ENCODE results near the gene SORCS2.

- TF ChIP-seq, protein P1, sequence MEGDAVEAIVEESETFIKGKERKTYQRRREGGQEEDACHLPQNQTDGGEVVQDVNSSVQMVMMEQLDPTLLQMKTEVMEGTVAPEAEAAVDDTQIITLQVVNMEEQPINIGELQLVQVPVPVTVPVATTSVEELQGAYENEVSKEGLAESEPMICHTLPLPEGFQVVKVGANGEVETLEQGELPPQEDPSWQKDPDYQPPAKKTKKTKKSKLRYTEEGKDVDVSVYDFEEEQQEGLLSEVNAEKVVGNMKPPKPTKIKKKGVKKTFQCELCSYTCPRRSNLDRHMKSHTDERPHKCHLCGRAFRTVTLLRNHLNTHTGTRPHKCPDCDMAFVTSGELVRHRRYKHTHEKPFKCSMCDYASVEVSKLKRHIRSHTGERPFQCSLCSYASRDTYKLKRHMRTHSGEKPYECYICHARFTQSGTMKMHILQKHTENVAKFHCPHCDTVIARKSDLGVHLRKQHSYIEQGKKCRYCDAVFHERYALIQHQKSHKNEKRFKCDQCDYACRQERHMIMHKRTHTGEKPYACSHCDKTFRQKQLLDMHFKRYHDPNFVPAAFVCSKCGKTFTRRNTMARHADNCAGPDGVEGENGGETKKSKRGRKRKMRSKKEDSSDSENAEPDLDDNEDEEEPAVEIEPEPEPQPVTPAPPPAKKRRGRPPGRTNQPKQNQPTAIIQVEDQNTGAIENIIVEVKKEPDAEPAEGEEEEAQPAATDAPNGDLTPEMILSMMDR (IDR thresholded peaks at IDR 0.05; ENCODE audit: low read depth, low read length, poor library complexity, severe bottlenecking): no peak
- no peak for TF ChIP-seq EZH2phosphoT487 (IDR thresholded peaks at IDR 0.05; ENCODE audit: borderline replicate concordance, low read length)
Measured at GRCh38 chr4:7661066-7661748, 468.9 kb downstream of the SORCS2 start.

Measured in DOHH2 (cell line).